GM21526 (cell line): Measurements from ENCODE around the gene ARHGEF9.

Experiments used
- ATAC-seq: cut with Tn5 transposase; IDR thresholded peaks from one replicate; pipeline ENCODE4 v1.9.1; 2021; ENCODE audit warnings: moderate library complexity; ENCODE audit not compliant: unreplicated experiment, low FRiP score

Gene ARHGEF9

GRCh38 chrX:63747331-63747730 is 37.7 kb downstream of the ARHGEF9 start:
- ATAC-seq = no peak

GRCh38 chrX:63746715-63747114 is 38.3 kb downstream of the ARHGEF9 start:
- no peak for ATAC-seq

- peak; percentile 51 for ATAC-seq
These were observed 38.7 kb downstream of the ARHGEF9 start for GRCh38 chrX:63746278-63746677.

GRCh38 chrX:63744850-63745394 is 40.1 kb downstream of the ARHGEF9 start:
- ATAC-seq = no peak

- ATAC-seq = no peak
These were observed 41.4 kb downstream of the ARHGEF9 start for GRCh38 chrX:63743596-63743995.

GRCh38 chrX:63740382-63740781 is 44.6 kb downstream of the ARHGEF9 start:
- peak; percentile 73 for ATAC-seq

GRCh38 chrX:63739885-63740284 is 45.1 kb downstream of the ARHGEF9 start:
- ATAC-seq = no peak

- no peak for ATAC-seq
These were observed 46.3 kb downstream of the ARHGEF9 start for GRCh38 chrX:63738696-63739095.

GRCh38 chrX:63737131-63737921 is 47.7 kb downstream of the ARHGEF9 start:
- no peak for ATAC-seq

GRCh38 chrX:63735882-63736281 is 49.1 kb downstream of the ARHGEF9 start:
- no peak for ATAC-seq

GRCh38 chrX:63720293-63720692 is 64.7 kb downstream of the ARHGEF9 start:
- ATAC-seq = no peak

GRCh38 chrX:63719633-63720032 is 65.4 kb downstream of the ARHGEF9 start:
- ATAC-seq = no peak

- peak; percentile 72 for ATAC-seq
These were observed 66.9 kb downstream of the ARHGEF9 start for GRCh38 chrX:63718010-63718694.

GRCh38 chrX:63713526-63713925 is 71.5 kb downstream of the ARHGEF9 start:
- no peak for ATAC-seq

GRCh38 chrX:63708801-63709200 is 76.2 kb downstream of the ARHGEF9 start:
- no peak for ATAC-seq

- ATAC-seq = no peak
These were observed 82.5 kb downstream of the ARHGEF9 start for GRCh38 chrX:63702556-63702955.

- peak; percentile 92 for ATAC-seq
These were observed 97.9 kb downstream of the ARHGEF9 start for GRCh38 chrX:63686878-63687714.

- no peak for ATAC-seq
These were observed 104.6 kb downstream of the ARHGEF9 start for GRCh38 chrX:63680423-63680822.

GRCh38 chrX:63679432-63679831 is 105.6 kb downstream of the ARHGEF9 start:
- ATAC-seq = no peak

GRCh38 chrX:63675716-63676115 is 109.3 kb downstream of the ARHGEF9 start:
- no peak for ATAC-seq

- no peak for ATAC-seq
These were observed 111.1 kb downstream of the ARHGEF9 start for GRCh38 chrX:63673896-63674295.
